Measurements from ENCODE around the gene RTTN. TPM values are rescaled to one million over a fixed set of nuclear protein-coding genes. Genes with fewer than 3 reads are reported as not detected.

RTTN gene
- polyA plus RNA-seq, 1 of the 3 experiments (the other 2 are of a cell fraction), result 4.7 TPM

- CTCF ChIA-PET, result interaction anchor here (1.9 to 8.6 kb wide), 3 partner anchors 237 to 254 kb away, joined by 10 to 127 read pairs (median 11); no protein-coding TSS in a partner anchor
- H2AFZ ChIP-seq (ENCODE audit: low read depth), result no peak overlapping the region
- H3K9me3 ChIP-seq, result no peaks in the 10 kb centered on the region
- 81% methylated on average over 3 of the region's 3 CpGs for WGBS (ENCODE audit: low lambda C conversion rate)
- TF ChIP-seq NFIC (IDR thresholded peaks at IDR 0.05; ENCODE audit: borderline replicate concordance) (no peak), SMC3 (IDR thresholded peaks at IDR 0.05; ENCODE audit: low read depth, low read length) (no peak), RXRA (IDR thresholded peaks at IDR 0.05; ENCODE audit: borderline replicate concordance, low read depth) (no peak), TEAD4 (IDR thresholded peaks at IDR 0.05; ENCODE audit: borderline replicate concordance, insufficient read depth) (no peak), EZH2phosphoT487 (IDR thresholded peaks at IDR 0.05; ENCODE audit: borderline replicate concordance, low read depth) (no peak), POLR2AphosphoS5 (IDR thresholded peaks at IDR 0.05; ENCODE audit: low read depth, low read length) (no peak), RAD21 (IDR thresholded peaks at IDR 0.05; ENCODE audit: low read length) (no peak)
- TF ChIP-seq, protein P1, sequence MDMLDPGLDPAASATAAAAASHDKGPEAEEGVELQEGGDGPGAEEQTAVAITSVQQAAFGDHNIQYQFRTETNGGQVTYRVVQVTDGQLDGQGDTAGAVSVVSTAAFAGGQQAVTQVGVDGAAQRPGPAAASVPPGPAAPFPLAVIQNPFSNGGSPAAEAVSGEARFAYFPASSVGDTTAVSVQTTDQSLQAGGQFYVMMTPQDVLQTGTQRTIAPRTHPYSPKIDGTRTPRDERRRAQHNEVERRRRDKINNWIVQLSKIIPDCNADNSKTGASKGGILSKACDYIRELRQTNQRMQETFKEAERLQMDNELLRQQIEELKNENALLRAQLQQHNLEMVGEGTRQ (IDR thresholded peaks at IDR 0.05; ENCODE audit: borderline replicate concordance, low read depth, low read length), result no peak
- no peak overlapping the region for H3K4me2 ChIP-seq
- no peaks in the 10 kb centered on the region for H3K27me3 ChIP-seq (ENCODE audit: insufficient read depth)
- no peak overlapping the region for H3K9ac ChIP-seq
- POLR2A ChIA-PET, result no interaction called here
- H3K79me2 ChIP-seq (ENCODE audit: insufficient read depth), result no peaks in the 10 kb centered on the region
- H3K36me3 ChIP-seq (replicated peaks in 1 of 2; ENCODE audit: control insufficient read depth in 1 of 2, insufficient read depth in 2 of 2, low read length in 1 of 2), result peaks cover 31 to 36% of the 10 kb centered on the region in 2 experiments
- no peaks in the 10 kb centered on the region for H4K20me1 ChIP-seq (ENCODE audit: insufficient read depth)
- peaks cover 4% of the 10 kb centered on the region for H3F3A ChIP-seq (replicated peaks; ENCODE audit: insufficient read depth)
- no peaks in the 10 kb centered on the region for H3K9me2 ChIP-seq
- no peak overlapping the region for H3K27ac ChIP-seq (ENCODE audit: low read depth in 2 of 2, low read length in 1 of 2)
- DNase-seq, result no peak
- no peak overlapping the region for H3K4me3 ChIP-seq (ENCODE audit: low read depth in 2 of 2, low read length in 1 of 2)
- no peaks in the 10 kb centered on the region for H3K4me1 ChIP-seq (ENCODE audit: control insufficient read depth in 1 of 2, insufficient read depth in 2 of 2, low read depth in 1 of 2, low read length in 1 of 2)
Measured at GRCh38 chr18:70197844-70198243, 7.6 kb downstream of the RTTN start.

- ChIA-PET POLR2A (no interaction called here), CTCF (interaction anchor here (0.6 to 8.6 kb wide), 8 partner anchors 9 to 1631 kb away, joined by 3 to 127 read pairs (median 14); partner anchors contain the start of gene RTTN)
- Histone ChIP-seq H4K20me1 (ENCODE audit: insufficient read depth) (no peaks in the 10 kb centered on the region), H3K9ac (no peak overlapping the region), H3K4me1 (ENCODE audit: control insufficient read depth in 1 of 2, insufficient read depth in 2 of 2, low read depth in 1 of 2, low read length in 1 of 2) (no peaks in the 10 kb centered on the region), H3K27me3 (ENCODE audit: insufficient read depth) (no peaks in the 10 kb centered on the region), H3K27ac (ENCODE audit: low read depth in 2 of 2, low read length in 1 of 2) (no peak overlapping the region), H3K9me3 (no peaks in the 10 kb centered on the region), H3K79me2 (ENCODE audit: insufficient read depth) (no peaks in the 10 kb centered on the region), H3K4me2 (no peak overlapping the region), H2AFZ (ENCODE audit: low read depth) (no peak overlapping the region), H3K36me3 (replicated peaks in 1 of 2; ENCODE audit: control insufficient read depth in 1 of 2, insufficient read depth in 2 of 2, low read length in 1 of 2) (peaks cover 27 to 34% of the 10 kb centered on the region in 2 experiments), H3F3A (replicated peaks; ENCODE audit: insufficient read depth) (peaks cover 4% of the 10 kb centered on the region), H3K9me2 (no peaks in the 10 kb centered on the region), H3K4me3 (ENCODE audit: low read depth in 2 of 2, low read length in 1 of 2) (no peak overlapping the region)
- TF ChIP-seq YY1 (IDR thresholded peaks at IDR 0.05; ENCODE audit: low read depth), result no peak
- TF ChIP-seq TEAD4 (IDR thresholded peaks at IDR 0.05; ENCODE audit: borderline replicate concordance, insufficient read depth), result no peak
- no peak for TF ChIP-seq FOXJ3 (CRISPR knock-in tag; IDR thresholded peaks at IDR 0.05)
- no peak for TF ChIP-seq RFX5 (IDR thresholded peaks at IDR 0.05; ENCODE audit: low read length)
- no peak for TF ChIP-seq RCOR1 (IDR thresholded peaks at IDR 0.05; ENCODE audit: low read length)
- TF ChIP-seq REST (IDR thresholded peaks at IDR 0.05; ENCODE audit: low read depth, low read length), result no peak
- TF ChIP-seq, protein P2, sequence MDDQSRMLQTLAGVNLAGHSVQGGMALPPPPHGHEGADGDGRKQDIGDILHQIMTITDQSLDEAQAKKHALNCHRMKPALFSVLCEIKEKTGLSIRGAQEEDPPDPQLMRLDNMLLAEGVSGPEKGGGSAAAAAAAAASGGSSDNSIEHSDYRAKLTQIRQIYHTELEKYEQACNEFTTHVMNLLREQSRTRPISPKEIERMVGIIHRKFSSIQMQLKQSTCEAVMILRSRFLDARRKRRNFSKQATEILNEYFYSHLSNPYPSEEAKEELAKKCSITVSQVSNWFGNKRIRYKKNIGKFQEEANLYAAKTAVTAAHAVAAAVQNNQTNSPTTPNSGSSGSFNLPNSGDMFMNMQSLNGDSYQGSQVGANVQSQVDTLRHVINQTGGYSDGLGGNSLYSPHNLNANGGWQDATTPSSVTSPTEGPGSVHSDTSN (IDR thresholded peaks at IDR 0.05), result no peak
- 92% methylated on average over 6 of the region's 6 CpGs for WGBS (ENCODE audit: low lambda C conversion rate)
- no peak for DNase-seq
Measured at GRCh38 chr18:70197026-70197425, 8.5 kb downstream of the RTTN start.

Data from SK-N-SH (cell line).